Stomach (tissue), 4 donors: ENCODE data around the gene SLC6A18.

Experiments used
- CTCF ChIP-seq, 7 experiments: fragments of 450-650 bp in 4 of 7; fragments of 200-600 bp in 3 of 7; sonication (generic) in 3 of 7; IDR thresholded peaks; one replicate each; pipeline ENCODE4 v1.5.1; 2016 to 2019; ENCODE audit warnings: antibody characterized with exemption in 7 of 7, control low read depth in 2 of 7, mild to moderate bottlenecking in 1 of 7
- EP300 ChIP-seq: sonication (generic); formaldehyde crosslinking; IDR thresholded peaks from one replicate; pipeline ENCODE4 v1.6.1; 2017; ENCODE audit warnings: antibody characterized with exemption
- POLR2AphosphoS5 ChIP-seq, 3 donors: sonication (generic); formaldehyde crosslinking; IDR thresholded peaks; one replicate each; pipeline ENCODE4 v1.6.1; 2016; ENCODE audit warnings: antibody characterized with exemption in 3 of 3

DNA sequence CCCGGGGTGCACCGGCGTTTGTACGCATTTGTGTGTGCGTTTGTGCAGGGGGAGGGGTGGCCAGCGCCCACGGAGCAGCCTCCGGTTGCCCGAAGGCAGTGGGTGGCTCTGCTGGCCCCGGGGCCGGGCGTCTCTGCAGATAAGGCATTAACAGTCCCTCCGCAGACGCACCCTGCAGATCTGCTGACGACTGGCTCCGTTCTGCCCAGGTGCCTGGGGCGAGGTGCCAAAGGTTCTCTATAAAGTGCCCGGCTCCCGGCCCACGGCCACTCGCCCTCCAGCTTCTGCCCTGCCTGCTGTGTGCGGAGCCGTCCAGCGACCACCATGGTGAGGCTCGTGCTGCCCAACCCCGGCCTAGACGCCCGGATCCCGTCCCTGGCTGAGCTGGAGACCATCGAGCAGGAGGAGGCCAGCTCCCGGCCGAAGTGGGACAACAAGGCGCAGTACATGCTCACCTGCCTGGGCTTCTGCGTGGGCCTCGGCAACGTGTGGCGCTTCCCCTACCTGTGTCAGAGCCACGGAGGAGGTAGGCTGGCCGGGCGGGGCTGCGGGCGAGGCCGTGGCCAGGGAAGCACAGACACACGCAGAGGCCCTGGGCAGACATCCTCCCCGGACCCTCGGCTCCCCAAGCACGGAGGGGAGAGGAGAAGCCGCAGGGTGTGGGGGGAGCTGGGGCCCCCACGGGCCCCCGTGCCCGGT lies 23.7 kb upstream of the SLC6A18 start, which contains the start of gene SLC6A19:
- TF ChIP-seq CTCF (IDR thresholded peaks at IDR 0.05) (no peak), EP300 (no peak), POLR2AphosphoS5 (IDR thresholded peaks at IDR 0.05) (no peak)
